DND-41 (cell line): ENCODE data around the gene TMEM126B.

Experiments
- CTCF ChIP-seq: IDR thresholded peaks from 2 replicates; pipeline ENCODE4 v1.5.1; 2012; ENCODE audit warnings: borderline replicate concordance, low read length, moderate library complexity, mild to moderate bottlenecking; ENCODE audit not compliant: poor library complexity, severe bottlenecking; ENCODE audit errors: extremely low read depth
- EZH2 ChIP-seq: IDR thresholded peaks from 3 replicates; pipeline ENCODE4 v1.6.1; 2012; ENCODE audit warnings: borderline replicate concordance, low read depth, mild to moderate bottlenecking, moderate library complexity, low read length, inconsistent platforms; ENCODE audit not compliant: severe bottlenecking

GRCh38 chr11:85634747-85635146 lies 6.4 kb downstream of the TMEM126B start:
- TF ChIP-seq CTCF (no peak), EZH2 (no peak)
